Pancreas (tissue), 10 donors: ENCODE measurements around the gene SLC4A5. TPM values are rescaled to one million over a fixed set of nuclear protein-coding genes. Genes with fewer than 3 reads are reported as not detected.

Experiments used
- ATAC-seq, 4 donors: fragments of 200-7000 bp; cut with Tn5 transposase; one replicate each; pipeline versions ENCODE4 v1.8.0 to v1.9.1; 2020; ENCODE audit warnings: mild to moderate bottlenecking in 4 of 4, moderate library complexity in 4 of 4
- DNase-seq, 6 donors: peaks; one replicate each; pipeline ENCODE4 v3.0.0-alpha.2; 2020
- FAIRE-seq: peaks from 2 replicates; lab custom pipeline; 2012; peaks lifted over from hg19 to GRCh38; lab: Jason Lieb, UNC
- H3K27ac ChIP-seq, 4 donors: fragments of 200-600 bp; sonication (generic); 1 replicate in 3 of 4; 2 replicates in 1 of 4; pipeline versions ENCODE4 v1.5.0 to v1.8.0; 2020
- H3K27me3 ChIP-seq, 4 donors: fragments of 200-600 bp; one replicate each; pipeline ENCODE4 v1.8.0; 2021
- H3K36me3 ChIP-seq, 3 donors: fragments of 200-600 bp; sonication (generic) in 1 of 3; one replicate each; pipeline versions ENCODE4 v1.5.0 to v1.8.0; 2020 to 2021
- H3K4me1 ChIP-seq, 3 donors: fragments of 200-600 bp; one replicate each; pipeline ENCODE4 v1.8.0; 2021
- H3K4me3 ChIP-seq, 4 donors: fragments of 200-600 bp; sonication (generic) in 2 of 4; one replicate each; pipeline versions ENCODE4 v1.5.0 to v1.8.0; 2020 to 2021
- H3K9me3 ChIP-seq, 4 donors: fragments of 200-600 bp; one replicate each; pipeline ENCODE4 v1.8.0; 2021
- WGBS, 2 donors: extraction: QIAGEN DNeasy Blood & Tissue Kit; methylation state at CpG; one replicate each; pipeline ENCODE4 v1.1.7; 2013; 5-methylcytosine and 5-hydroxymethylcytosine counted together
- intact Hi-C, 3 donors: fragments of 100-400 bp; cut with DNase I; formaldehyde crosslinking; loops; one replicate each; pipeline versions ENCODE4 v1.11.1 to v1.14.2; 2022
- polyA plus RNA-seq, 2 donors: library from polyadenylated mRNA; stranded (reverse); fragments of 200-250 nt; gene quantifications; one replicate each; pipeline ENCODE4 v1.2.3, GENCODE V29; 2013
- total RNA-seq, 6 donors: library from RNA; stranded (reverse); fragmentation: NEBNext Ultra II Directional in 4 of 6; extraction: Animal tissue kit (Norgen Biotek cat#: 25700) in 4 of 6; gene quantifications; one replicate each; pipeline versions ENCODE4 v1.2.1 to v1.2.4, GENCODE V29; 2021 to 2023
- TF ChIP-seq, protein P1 (sequence below), 4 donors: fragments of 200-600 bp; sonication (generic) in 3 of 4; IDR thresholded peaks; one replicate each; pipeline versions ENCODE4 v1.5.0 to v1.8.0; 2021; ENCODE audit warnings: antibody characterized with exemption in 4 of 4
- donor health status: healthy with polysubstance abuse.
- donor health status: DM: no; HTN: no; CAD: no; lungs with moderate emphysema.
- donor health status: DM: no; HTN: no; CAD: no.
- donor health status: control.
- donor health status: control.
- donor health status: Bipolar disorder and iron deficiency.
- donor health status: DM: yes; HTN: yes; CAD: no.
- donor health status: DM: no; HTN: no; CAD: no.
- donor health status: DM: no; HTN: no; CAD: no.
- donor health status: DM: yes; HTN: yes; CAD: no.

SLC4A5 gene
- total and polyA plus RNA-seq, 8 donors, result 0.60 to 2.2 (median 1.4) TPM

DNA sequence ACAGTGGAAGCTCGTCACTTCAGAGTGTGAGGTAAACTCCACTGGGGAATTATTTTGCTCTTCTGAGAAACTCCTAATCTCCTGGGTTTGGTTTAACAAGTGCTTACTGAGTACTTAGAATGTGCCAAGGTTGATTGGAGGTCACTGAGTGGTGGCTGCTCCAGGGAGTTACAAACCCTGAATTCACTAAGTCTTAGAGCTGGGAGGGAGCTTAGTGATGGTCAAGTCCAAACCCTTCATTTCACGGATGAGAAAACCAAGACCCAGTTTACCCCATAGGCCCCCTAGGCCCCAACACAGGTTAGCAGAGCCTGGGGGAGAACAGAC lies 52.0 kb downstream of the SLC4A5 start:
- WGBS, 2 donors, result 56 to 60% methylated on average over 2 of the region's 2 CpGs
- TF ChIP-seq, protein P1, sequence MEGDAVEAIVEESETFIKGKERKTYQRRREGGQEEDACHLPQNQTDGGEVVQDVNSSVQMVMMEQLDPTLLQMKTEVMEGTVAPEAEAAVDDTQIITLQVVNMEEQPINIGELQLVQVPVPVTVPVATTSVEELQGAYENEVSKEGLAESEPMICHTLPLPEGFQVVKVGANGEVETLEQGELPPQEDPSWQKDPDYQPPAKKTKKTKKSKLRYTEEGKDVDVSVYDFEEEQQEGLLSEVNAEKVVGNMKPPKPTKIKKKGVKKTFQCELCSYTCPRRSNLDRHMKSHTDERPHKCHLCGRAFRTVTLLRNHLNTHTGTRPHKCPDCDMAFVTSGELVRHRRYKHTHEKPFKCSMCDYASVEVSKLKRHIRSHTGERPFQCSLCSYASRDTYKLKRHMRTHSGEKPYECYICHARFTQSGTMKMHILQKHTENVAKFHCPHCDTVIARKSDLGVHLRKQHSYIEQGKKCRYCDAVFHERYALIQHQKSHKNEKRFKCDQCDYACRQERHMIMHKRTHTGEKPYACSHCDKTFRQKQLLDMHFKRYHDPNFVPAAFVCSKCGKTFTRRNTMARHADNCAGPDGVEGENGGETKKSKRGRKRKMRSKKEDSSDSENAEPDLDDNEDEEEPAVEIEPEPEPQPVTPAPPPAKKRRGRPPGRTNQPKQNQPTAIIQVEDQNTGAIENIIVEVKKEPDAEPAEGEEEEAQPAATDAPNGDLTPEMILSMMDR (IDR thresholded peaks at IDR 0.05), result no peak
- H3K4me3 ChIP-seq, result no peak overlapping the region
- H3K27me3 ChIP-seq, result no peaks in the 10 kb centered on the region
- H3K4me1 ChIP-seq, result no peaks in the 10 kb centered on the region
- ATAC-seq (no peak), DNase-seq (no peak), FAIRE-seq (no peak)
- intact Hi-C loops, result no loop called here
- H3K27ac ChIP-seq, result no peak overlapping the region
- H3K36me3 ChIP-seq, result no peaks in the 10 kb centered on the region
- H3K9me3 ChIP-seq, result no peaks in the 10 kb centered on the region

DNA sequence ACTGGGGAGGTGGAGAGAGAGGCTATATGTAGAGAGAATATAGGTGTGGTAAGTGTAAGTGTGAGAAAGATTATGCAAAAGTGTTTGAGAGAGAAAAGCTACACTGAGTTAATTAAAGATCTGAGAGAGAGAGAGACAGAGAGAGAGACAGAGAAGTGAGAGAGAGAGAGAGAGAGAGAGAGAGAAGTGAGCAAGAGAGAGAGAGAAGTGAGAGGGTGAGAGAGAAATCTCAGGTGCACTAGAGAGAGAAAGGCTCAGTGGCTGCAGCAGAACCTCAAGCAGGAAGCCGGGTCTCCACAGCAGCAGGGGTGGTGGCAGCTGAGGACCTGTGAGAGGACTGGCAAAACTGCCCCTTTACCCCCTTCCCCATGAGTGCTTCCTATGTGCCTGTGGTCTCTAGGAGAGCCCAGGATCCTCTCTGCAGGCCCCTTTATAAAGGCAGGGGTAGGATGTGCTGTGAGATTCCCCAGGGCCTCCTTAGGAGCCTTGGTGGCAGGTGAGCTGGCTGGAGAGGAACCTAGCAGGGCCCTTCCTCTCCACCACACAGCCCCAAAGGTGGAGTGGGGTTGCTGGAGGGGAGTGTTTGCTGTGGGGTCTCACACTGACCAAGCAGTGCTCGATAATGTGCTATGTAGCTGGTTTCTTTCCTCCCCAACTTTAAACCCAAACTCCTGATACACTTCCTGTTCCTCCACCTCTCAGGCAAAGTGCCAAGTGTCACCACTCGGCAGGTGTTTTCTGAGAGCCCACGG lies 52.6 kb downstream of the SLC4A5 start:
- Histone ChIP-seq H3K4me1 (no peaks in the 10 kb centered on the region), H3K36me3 (no peaks in the 10 kb centered on the region), H3K9me3 (no peaks in the 10 kb centered on the region), H3K4me3 (no peak overlapping the region), H3K27ac (no peak overlapping the region), H3K27me3 (no peaks in the 10 kb centered on the region)
- intact Hi-C loops, result no loop called here
- 28 to 39% methylated on average over 3 to 4 of the region's 4 CpGs for WGBS, 2 donors
- TF ChIP-seq, protein P1 (IDR thresholded peaks at IDR 0.05), result no peak
- ATAC-seq (no peak), FAIRE-seq (no peak), DNase-seq (no peak)

DNA sequence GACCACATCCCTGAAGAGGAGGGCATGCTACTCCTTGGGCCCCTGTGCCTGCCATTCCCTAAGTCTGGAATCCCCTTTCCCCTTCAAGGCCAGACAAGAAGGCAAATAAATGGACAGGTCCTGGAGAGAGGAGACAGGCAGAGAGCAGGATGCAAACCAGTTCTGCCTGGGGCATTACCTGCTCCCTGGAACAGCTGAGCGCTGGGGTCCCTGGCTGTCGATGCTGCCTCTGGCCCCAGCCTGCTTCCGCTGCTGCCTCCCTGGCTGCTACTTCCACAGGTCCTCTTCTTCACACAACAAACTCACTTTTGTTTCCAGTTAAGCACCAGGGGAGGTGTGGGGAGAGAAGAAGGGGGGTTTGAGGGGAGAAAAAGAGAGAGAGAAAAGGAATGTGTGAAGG lies 53.1 kb downstream of the SLC4A5 start:
- H3K4me1 ChIP-seq, result no peaks in the 10 kb centered on the region
- 87 to 88% methylated on average over 3 of the region's 3 CpGs for WGBS, 2 donors
- no peak overlapping the region for H3K27ac ChIP-seq
- no peaks in the 10 kb centered on the region for H3K9me3 ChIP-seq
- no peaks in the 10 kb centered on the region for H3K27me3 ChIP-seq
- H3K4me3 ChIP-seq, result no peak overlapping the region
- DNase-seq (no peak), ATAC-seq (no peak), FAIRE-seq (no peak)
- TF ChIP-seq, protein P1 (IDR thresholded peaks at IDR 0.05), result no peak
- H3K36me3 ChIP-seq, result no peaks in the 10 kb centered on the region
- intact Hi-C loops, result no loop called here

DNA sequence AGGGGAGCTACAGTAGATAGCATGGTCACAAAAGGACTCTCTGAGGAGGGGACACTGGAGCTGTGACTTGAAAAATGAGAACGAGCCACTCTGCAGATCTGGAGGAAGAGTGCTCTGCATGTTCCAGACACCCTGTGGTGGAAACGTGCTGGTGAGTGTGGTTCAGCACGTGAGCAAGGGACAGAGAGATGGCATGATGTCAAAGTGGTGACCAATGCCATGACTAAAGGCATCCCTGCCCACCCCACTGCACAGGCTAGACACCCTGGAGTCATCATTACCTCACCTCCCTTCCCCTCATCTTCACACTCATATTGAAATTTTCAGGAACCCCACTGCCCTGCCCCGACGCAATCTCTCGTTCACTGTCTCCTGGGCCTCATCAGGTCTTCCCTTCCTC lies 56.5 kb downstream of the SLC4A5 start:
- FAIRE-seq (no peak), ATAC-seq (no peak), DNase-seq (no peak)
- no peaks in the 10 kb centered on the region for H3K9me3 ChIP-seq
- no peaks in the 10 kb centered on the region for H3K27me3 ChIP-seq
- TF ChIP-seq, protein P1 (IDR thresholded peaks at IDR 0.05), result no peak
- H3K36me3 ChIP-seq, result no peaks in the 10 kb centered on the region
- H3K4me3 ChIP-seq, result no peak overlapping the region
- no peaks in the 10 kb centered on the region for H3K4me1 ChIP-seq
- WGBS, 2 donors, result 76 to 85% methylated on average over 6 of the region's 6 CpGs
- no peak overlapping the region for H3K27ac ChIP-seq
- intact Hi-C loops, result no loop called here

DNA sequence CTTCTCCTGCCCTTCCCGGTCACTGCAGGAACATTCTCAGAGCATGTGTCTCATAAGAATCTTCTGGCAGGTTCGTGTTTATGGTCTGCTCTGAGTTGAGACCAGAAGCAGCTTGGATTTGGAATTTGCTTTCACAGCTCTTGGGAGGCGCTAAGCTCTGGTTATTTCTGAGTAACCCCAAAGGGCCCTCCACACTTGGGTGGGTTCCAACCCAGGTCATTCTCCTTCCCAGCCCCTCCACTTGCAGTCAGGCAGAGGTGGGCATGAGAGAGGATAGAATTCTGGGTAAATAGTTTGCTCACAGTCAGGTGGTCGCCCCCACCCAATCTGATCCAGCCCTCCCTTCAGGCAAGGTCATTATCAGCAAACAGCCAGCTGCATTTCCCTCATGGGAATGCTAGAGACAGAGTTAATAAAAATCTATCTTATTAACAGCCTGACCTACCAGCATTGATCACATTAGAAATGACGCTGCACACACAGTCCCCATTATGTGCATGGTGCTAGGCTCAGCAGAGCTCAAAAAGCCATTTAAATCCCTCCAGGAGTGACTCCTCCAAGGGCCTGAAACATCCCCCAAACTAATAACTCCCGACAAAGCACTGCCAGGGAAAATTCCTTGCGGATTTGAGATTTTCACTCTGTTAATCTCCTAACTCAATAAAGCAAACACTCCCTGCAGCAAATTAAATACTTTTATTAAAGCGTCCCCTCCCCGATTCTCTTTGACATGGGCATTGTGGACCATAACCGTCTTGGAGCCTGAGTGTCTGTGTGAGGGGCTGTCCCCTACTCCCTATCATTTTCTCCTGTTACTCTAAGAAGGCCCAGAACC lies 61.9 kb downstream of the SLC4A5 start:
- TF ChIP-seq, protein P1 (IDR thresholded peaks at IDR 0.05), result no peak
- no peaks in the 10 kb centered on the region for H3K27me3 ChIP-seq
- H3K4me1 ChIP-seq, result no peaks in the 10 kb centered on the region
- ATAC-seq (no peak), FAIRE-seq (no peak), DNase-seq (no peak)
- H3K27ac ChIP-seq, result no peak overlapping the region
- intact Hi-C loops, result no loop called here
- H3K4me3 ChIP-seq, result no peak overlapping the region
- no peaks in the 10 kb centered on the region for H3K9me3 ChIP-seq
- no peaks in the 10 kb centered on the region for H3K36me3 ChIP-seq
- 69 to 70% methylated on average over 10 of the region's 10 CpGs for WGBS, 2 donors
